ENCODE results near the gene SCARF2.

The SCARF2 gene

DNA sequence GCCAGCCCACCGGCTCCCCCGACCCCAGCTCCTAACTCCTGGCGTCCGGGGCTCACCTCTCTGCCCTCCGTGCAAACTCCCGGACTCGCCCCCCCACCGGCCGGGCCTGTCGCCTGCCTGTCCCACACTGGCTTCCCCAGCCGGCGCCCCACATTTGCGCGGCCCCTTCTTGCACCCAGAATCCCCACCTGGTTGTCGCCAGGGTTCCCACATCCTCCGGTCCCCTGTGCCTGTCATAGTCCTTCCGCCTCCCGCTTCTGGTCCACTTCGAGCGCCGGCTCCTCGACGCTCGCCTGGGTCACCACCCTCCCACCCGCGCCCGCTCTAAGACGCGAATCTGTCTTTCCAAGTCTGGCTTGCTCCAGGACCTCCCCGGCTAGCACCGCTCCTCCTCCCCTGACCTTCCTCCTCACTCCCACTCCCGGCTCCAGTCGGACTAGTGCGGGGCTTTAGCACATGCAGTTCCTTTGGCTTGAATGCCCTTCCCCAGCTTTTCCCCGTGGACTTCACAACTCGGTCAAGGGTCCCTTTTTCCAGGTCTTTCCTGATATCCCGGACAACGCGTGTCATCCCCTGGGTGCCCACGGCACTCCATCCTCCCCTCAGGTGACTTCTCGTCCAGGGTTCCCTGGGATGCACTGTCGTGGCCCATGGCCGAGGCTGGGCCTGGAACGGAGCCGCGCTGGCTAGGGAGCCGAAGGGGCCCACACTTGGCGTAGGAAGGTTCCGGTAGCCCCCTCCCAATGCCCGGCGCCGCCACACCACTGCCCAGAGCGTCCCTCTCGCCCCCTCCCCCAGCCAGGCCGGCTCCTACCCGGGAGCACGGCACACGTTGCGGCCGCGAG is 635 bp downstream of the SCARF2 start:
- TF ChIP-seq, protein P1, sequence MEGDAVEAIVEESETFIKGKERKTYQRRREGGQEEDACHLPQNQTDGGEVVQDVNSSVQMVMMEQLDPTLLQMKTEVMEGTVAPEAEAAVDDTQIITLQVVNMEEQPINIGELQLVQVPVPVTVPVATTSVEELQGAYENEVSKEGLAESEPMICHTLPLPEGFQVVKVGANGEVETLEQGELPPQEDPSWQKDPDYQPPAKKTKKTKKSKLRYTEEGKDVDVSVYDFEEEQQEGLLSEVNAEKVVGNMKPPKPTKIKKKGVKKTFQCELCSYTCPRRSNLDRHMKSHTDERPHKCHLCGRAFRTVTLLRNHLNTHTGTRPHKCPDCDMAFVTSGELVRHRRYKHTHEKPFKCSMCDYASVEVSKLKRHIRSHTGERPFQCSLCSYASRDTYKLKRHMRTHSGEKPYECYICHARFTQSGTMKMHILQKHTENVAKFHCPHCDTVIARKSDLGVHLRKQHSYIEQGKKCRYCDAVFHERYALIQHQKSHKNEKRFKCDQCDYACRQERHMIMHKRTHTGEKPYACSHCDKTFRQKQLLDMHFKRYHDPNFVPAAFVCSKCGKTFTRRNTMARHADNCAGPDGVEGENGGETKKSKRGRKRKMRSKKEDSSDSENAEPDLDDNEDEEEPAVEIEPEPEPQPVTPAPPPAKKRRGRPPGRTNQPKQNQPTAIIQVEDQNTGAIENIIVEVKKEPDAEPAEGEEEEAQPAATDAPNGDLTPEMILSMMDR (conservative IDR thresholded peaks at IDR 0.05; ENCODE audit: low read length), result no peak
- no peak for DNase-seq (ENCODE audit: low read depth)
- peak overlapping the region; percentile 99 for H3K4me3 ChIP-seq (ENCODE audit: low read length)

DNA sequence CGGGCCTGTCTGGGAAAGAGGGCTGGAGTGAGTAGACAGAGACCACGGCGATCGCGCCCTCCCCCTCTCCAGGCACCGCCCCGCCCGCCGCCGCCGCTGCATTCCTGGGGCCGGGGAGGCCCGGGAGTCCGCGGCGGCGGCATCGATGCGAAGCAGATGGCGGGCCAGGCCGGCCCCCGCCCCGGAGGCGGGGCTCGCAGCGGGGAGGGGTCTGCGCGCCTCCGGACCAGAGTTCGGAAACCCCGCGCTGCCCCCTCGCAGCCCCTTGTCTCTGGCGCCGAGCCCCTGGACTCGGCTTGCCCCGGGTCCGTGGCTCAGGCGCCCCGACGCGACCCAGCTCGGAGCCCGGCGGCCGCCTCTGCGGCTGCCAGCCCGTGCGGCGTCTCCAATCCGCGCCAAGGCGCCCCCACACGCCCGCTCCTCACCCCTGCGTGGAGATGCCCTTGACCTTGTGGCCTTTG is 1.3 kb downstream of the SCARF2 start:
- TF ChIP-seq, protein P1 (conservative IDR thresholded peaks at IDR 0.05; ENCODE audit: low read length), result no peak
- peak; percentile 57 for DNase-seq (ENCODE audit: low read depth)
- H3K4me3 ChIP-seq (ENCODE audit: low read length), result peak overlapping the region; percentile 99

DNA sequence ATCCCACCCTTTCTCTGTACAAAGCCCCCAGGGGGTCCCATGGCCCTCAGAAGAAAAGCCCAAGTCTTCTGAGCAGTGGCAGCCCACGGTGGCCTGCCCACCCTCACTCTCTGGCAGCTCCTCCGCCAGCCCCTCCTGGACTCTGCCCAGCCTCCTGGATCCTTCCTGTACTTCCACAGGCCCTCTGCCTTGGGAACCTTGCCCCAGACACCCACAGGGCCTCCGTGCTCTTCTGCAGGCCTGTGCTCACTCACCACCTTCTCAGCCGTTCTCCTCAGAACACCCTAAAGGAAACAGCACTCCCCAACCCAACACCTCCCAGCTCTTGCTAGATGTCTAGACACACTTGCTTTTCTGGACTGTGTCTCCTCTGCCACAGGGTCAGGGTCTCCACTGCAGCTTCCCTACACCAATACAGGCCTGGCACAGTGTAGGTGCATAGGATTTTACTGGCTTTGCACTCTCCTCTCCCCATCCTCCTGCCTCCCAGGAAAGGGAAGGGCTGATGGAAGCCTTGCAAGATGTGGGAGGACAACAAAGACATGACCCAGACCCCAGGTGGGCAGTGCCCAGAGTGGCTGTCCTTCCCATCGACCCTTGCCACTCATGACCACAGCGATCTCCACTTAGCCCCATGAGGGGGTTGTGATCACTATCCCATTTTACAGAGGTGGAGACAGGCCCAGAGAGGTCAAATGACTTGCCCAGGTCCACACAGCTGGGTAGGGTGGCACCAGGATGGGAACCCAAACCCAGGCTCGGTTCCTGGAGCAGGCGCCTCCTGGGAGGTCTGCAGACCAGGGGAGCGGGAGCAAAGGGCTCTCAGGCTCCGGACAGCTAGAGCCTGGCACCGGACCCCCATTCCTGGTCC is 2.0 kb downstream of the SCARF2 start:
- no peak for DNase-seq (ENCODE audit: low read depth)
- TF ChIP-seq, protein P1 (conservative IDR thresholded peaks at IDR 0.05; ENCODE audit: low read length), result no peak

DNA sequence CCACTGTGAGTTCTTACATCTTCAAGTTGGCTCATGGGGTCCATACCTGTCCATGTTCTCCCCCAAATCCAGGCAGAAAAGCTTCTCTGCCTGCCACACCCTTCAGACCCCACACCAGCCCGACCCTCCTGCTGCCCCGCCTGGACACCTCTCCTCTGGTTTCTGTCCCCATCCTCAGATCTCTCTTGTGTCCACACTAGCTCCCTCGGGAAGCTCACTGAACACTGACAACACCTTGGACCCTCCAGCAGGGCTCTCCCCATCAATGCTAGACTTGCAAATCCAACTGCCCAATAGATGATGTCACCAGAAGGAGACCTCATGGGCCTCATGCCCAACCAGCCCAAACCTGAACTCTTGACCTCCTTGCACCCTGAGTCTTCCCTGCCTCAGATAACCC is 2.9 kb downstream of the SCARF2 start:
- no peak for DNase-seq (ENCODE audit: low read depth)
- H3K4me3 ChIP-seq (ENCODE audit: low read length), result no peak overlapping the region; the same call in 1 of the 2 replicates
- TF ChIP-seq, protein P1 (conservative IDR thresholded peaks at IDR 0.05; ENCODE audit: low read length), result no peak

More for the DNA sequence above, 2.0 kb downstream of the SCARF2 start:
- peak overlapping the region; percentile 99 for H3K4me3 ChIP-seq (ENCODE audit: low read length)

DNA sequence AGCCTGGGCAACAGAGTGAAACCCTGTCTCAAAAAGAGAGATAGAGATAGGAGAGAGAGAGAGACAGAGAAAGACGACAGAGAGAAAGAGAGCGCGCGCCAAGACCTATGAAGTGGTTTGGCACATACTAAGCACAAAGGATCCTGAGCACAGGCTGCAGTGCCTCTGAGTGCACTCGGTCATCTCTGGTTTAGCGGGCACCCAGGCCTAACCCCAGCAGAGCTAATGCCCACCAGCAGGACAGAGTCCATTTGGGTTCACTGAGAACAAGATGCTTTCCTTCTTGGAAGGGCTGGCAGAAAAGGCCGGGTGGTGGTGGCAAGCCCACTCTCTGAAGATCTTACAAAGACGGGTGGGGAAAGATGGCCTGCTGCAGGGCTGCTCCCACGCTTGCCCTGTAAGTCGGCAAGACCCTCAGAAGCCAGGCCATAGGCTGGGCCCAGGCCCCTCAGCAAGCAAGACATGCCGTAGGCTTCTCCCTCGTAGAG is 3.3 kb downstream of the SCARF2 start:
- no peak for DNase-seq (ENCODE audit: low read depth)
- no peak overlapping the region for H3K4me3 ChIP-seq (ENCODE audit: low read length)
- TF ChIP-seq, protein P1 (conservative IDR thresholded peaks at IDR 0.05; ENCODE audit: low read length), result no peak

DNA sequence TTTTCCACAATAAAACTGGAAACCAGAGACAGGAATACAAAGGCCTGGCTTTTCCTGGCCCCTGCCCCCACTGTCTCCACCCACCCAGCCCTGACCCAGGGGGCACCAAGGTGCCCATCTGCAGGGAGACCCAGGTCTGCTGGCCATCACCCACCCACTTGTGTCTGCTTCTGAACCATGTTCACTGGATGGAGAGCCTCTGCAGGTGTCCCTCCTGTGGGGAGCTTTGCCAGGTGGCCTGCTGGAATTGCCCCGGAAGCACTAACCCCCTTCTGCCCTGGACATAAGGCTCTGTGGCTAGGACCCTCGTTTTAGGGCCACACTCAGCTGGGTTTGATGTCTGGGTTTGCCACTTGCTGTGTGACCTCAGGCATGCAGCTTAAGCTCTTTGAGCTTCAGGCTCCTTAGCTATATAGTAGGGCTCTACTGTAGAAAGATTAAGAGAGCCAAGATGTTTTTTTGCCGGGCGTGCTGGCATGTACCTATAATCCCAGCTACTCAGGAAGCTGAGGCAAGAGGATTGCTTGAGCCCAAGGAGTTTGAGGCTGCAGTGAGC is 3.9 kb downstream of the SCARF2 start:
- TF ChIP-seq, protein P1 (conservative IDR thresholded peaks at IDR 0.05; ENCODE audit: low read length), result no peak
- no peak overlapping the region for H3K4me3 ChIP-seq (ENCODE audit: low read length)
- DNase-seq (ENCODE audit: low read depth), result no peak
